K562 (cell line): Measurements from ENCODE around the gene PXN. TPM values are rescaled to one million over a fixed set of nuclear protein-coding genes. Genes with fewer than 3 reads are reported as not detected.
A peak's percentile ranks its signal among the peaks of the same experiment; 100 is the strongest.

Experiments used
- BCL6 ChIP-seq: fragments of 250-450 bp; sonication (Bioruptor Pico); IDR thresholded peaks from 2 replicates; pipeline ENCODE4 v1.4.0; 2020
- CBX5 ChIP-seq: IDR thresholded peaks from 2 replicates; pipeline ENCODE4 v1.6.1; 2014; ENCODE audit warnings: low read depth, borderline replicate concordance
- CREBBP ChIP-seq: IDR thresholded peaks from one replicate; pipeline ENCODE4 v1.6.1; 2012; ENCODE audit warnings: low read depth, mild to moderate bottlenecking, control low read depth, inconsistent platforms, low read length
- ELF2 ChIP-seq: fragments of 250-450 bp; sonication (Bioruptor Pico); IDR thresholded peaks from 2 replicates; pipeline ENCODE4 v1.5.0; 2021; ENCODE audit warnings: mild to moderate bottlenecking
- ESRRA ChIP-seq: fragments of 450-650 bp; IDR thresholded peaks from 2 replicates; pipeline ENCODE4 v1.6.1; 2014; ENCODE audit warnings: low read depth, mild to moderate bottlenecking, moderate library complexity, borderline replicate concordance
- HIVEP1 ChIP-seq: fragments of 250-450 bp; sonication (Bioruptor Pico); IDR thresholded peaks from 2 replicates; pipeline ENCODE4 v1.4.0; 2020; ENCODE audit warnings: mild to moderate bottlenecking
- HNRNPUL1 ChIP-seq: fragments of 200-400 bp; formaldehyde crosslinking; IDR thresholded peaks from 2 replicates; pipeline ENCODE4 v1.6.1; 2017; ENCODE audit warnings: low read length
- ILF3 ChIP-seq: fragments of 450-650 bp; IDR thresholded peaks from 2 replicates; pipeline ENCODE4 v1.6.1; 2018; ENCODE audit warnings: antibody characterized with exemption, mild to moderate bottlenecking, moderate library complexity, borderline replicate concordance
- JUNB ChIP-seq: fragments of 450-650 bp; formaldehyde crosslinking; conservative IDR thresholded peaks from 2 replicates; pipeline ENCODE4 v1.4.0; 2020; ENCODE audit warnings: mild to moderate bottlenecking
- NCOA2 ChIP-seq, 2 experiments: fragments of 450-650 bp; IDR thresholded peaks; 2 replicates each; pipeline ENCODE4 v1.6.1; 2018; ENCODE audit warnings: mild to moderate bottlenecking in 2 of 2, moderate library complexity in 1 of 2; ENCODE audit not compliant: partially characterized antibody in 2 of 2
- OTX1 ChIP-seq: fragments of 450-650 bp; formaldehyde crosslinking; IDR thresholded peaks from 2 replicates; pipeline ENCODE4 v1.4.0; 2022; ENCODE audit warnings: mild to moderate bottlenecking
- POLR2AphosphoS5 ChIP-seq: IDR thresholded peaks from 2 replicates; pipeline ENCODE4 v1.6.1; 2011; ENCODE audit warnings: mild to moderate bottlenecking, low read depth, low read length, moderate library complexity; ENCODE audit not compliant: control insufficient read depth, insufficient read depth
- SREBF2 ChIP-seq: sonication (generic); formaldehyde crosslinking; IDR thresholded peaks from 2 replicates; pipeline ENCODE4 v1.4.0; 2020; ENCODE audit warnings: mild to moderate bottlenecking, missing genetic modification reagents
- ZC3H4 ChIP-seq: sonication (generic); formaldehyde crosslinking; IDR thresholded peaks from 2 replicates; pipeline ENCODE4 v1.9.0; 2021; ENCODE audit warnings: missing genetic modification reagents, borderline replicate concordance
- ZNF121 ChIP-seq: sonication (generic); formaldehyde crosslinking; conservative IDR thresholded peaks from 2 replicates; pipeline ENCODE4 v1.8.0; 2022; ENCODE audit warnings: missing genetic modification reagents
- ZNF274 ChIP-seq: IDR thresholded peaks from 2 replicates; pipeline ENCODE4 v1.6.1; 2011; ENCODE audit warnings: low read depth, mild to moderate bottlenecking, low read length, moderate library complexity, borderline replicate concordance
- polyA plus RNA-seq, 8 experiments: library from polyadenylated mRNA; depleted of rRNA in 4 of 8; stranded (reverse) in 5 of 8; unstranded in 3 of 8; fragments of >200 nt; fragmentation: Nextera tagmentation in 2 of 8; fragmentation: Illumina TruSeq in 1 of 8; extraction: Ambion mirVana in 2 of 8; extraction: Trizol in 1 of 8; gene quantifications; 2 replicates each; pipeline versions ENCODE4 v1.2.1 to v1.2.3, GENCODE V29; 2011 to 2014; ENCODE audit warnings: inconsistent platforms in 1 of 8, missing spikeins in 1 of 8
- total RNA-seq, 7 experiments: library from RNA; depleted of rRNA in 6 of 7; stranded (reverse); fragments of >200 nt in 6 of 7; fragmentation: Illumina TruSeq in 2 of 7; extraction: Trizol in 2 of 7; gene quantifications; 2 replicates each; pipeline versions ENCODE4 v1.2.1 to v1.2.3, GENCODE V29; 2011 to 2021; ENCODE audit warnings: low replicate concordance in 1 of 7
- TF ChIP-seq, protein P1 (sequence below): fragments of 450-650 bp; formaldehyde crosslinking; IDR thresholded peaks from 2 replicates; pipeline ENCODE4 v1.4.0; 2020; ENCODE audit warnings: mild to moderate bottlenecking
- TF ChIP-seq, protein P2 (sequence below): fragments of 250-450 bp; sonication (Bioruptor Pico); IDR thresholded peaks from 2 replicates; pipeline ENCODE4 v1.8.0; 2021; ENCODE audit warnings: borderline replicate concordance, mild to moderate bottlenecking, moderate library complexity; ENCODE audit not compliant: poor library complexity, severe bottlenecking
- TF ChIP-seq, protein P3 (sequence below): fragments of 450-650 bp; conservative IDR thresholded peaks from 2 replicates; pipeline ENCODE4 v1.6.1; 2016; ENCODE audit warnings: missing genetic modification characterization, low read depth, mild to moderate bottlenecking, control low read depth, missing compliant biosample characterization
- TF ChIP-seq, protein P4 (sequence below): sonication (generic); formaldehyde crosslinking; IDR thresholded peaks from 2 replicates; pipeline ENCODE4 v1.9.0; 2022; ENCODE audit warnings: mild to moderate bottlenecking, missing genetic modification reagents
- TF ChIP-seq, protein P5 (sequence below), 3 experiments: fragments of 200-800 bp in 1 of 3; sonication (Bioruptor generic) in 1 of 3; sonication (generic) in 1 of 3; formaldehyde crosslinking in 1 of 3; IDR thresholded peaks; 2 replicates each; pipeline versions ENCODE4 v1.6.1 to v1.8.0; 2016 to 2022; ENCODE audit warnings: mild to moderate bottlenecking in 2 of 3, missing compliant biosample characterization in 2 of 3, missing genetic modification characterization in 2 of 3, missing genetic modification reagents in 1 of 3

The PXN gene
- total and polyA plus RNA-seq, 9 of the 15 experiments (the other 6 are each of a cell fraction or from before 2014, with no cell fraction given) = 4.0 to 74.1 (median 18.6) TPM

DNA sequence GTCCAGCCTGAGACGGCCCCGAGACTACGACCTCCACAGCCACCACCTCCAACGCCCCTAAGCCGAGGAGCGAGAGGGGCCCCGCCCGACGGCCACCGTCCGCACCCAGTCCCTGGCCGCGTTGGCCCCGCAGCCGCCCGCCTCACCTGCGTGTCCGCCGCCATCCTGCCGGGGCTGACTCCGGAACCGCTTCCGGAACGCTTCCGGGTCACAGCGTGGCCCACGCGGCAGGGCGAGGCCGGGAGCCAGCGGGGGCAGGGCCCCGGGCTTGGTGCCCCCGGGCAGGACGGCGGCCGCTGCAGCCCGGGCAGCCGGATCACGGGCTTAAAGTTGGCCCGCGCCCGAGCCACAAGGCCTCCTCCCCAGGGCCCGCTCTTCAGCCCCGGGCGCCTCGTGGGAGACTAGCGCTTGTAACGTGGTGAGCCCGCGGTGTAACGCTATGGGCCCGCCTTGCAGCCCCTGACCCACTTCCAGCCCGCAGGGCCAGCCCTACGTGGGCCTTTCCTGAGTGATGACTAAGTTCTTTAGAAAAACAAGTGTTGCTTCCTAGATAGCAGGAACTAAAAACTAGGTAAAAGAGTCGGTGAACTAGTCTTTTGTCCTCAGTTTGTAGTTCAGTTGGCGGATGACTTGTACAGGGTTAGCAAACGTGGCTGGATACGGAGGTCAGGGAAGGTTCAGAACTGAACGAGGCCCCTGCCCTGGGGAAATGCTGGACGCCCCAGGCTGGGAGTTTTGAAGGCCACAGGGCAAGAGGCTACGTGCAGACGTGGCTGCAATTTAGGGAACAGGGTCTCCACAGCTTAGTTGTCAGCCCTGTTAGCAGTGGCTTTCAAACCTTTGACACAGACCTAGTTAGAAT is 70.8 kb downstream of the PXN start, which contains the start of gene GCN1 (continued):
- no peak for TF ChIP-seq NCOA2 (IDR thresholded peaks at IDR 0.05; ENCODE audit: partially characterized antibody in 2 of 2)
- peak; percentile 75; the same call in 1 of the 2 replicates for TF ChIP-seq POLR2AphosphoS5
- TF ChIP-seq, protein P1, sequence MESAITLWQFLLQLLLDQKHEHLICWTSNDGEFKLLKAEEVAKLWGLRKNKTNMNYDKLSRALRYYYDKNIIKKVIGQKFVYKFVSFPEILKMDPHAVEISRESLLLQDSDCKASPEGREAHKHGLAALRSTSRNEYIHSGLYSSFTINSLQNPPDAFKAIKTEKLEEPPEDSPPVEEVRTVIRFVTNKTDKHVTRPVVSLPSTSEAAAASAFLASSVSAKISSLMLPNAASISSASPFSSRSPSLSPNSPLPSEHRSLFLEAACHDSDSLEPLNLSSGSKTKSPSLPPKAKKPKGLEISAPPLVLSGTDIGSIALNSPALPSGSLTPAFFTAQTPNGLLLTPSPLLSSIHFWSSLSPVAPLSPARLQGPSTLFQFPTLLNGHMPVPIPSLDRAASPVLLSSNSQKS (CRISPR knock-in tag) = no peak
- TF ChIP-seq BCL6 (CRISPR knock-in tag) = no peak
- peak; percentile 62; the same call in 1 of the 2 replicates for TF ChIP-seq ZC3H4 (CRISPR knock-in tag)
- TF ChIP-seq HNRNPUL1 = no peak
- TF ChIP-seq, protein P2, sequence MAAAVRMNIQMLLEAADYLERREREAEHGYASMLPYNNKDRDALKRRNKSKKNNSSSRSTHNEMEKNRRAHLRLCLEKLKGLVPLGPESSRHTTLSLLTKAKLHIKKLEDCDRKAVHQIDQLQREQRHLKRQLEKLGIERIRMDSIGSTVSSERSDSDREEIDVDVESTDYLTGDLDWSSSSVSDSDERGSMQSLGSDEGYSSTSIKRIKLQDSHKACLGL (CRISPR knock-in tag) = peak; percentile 79
- TF ChIP-seq, protein P3, sequence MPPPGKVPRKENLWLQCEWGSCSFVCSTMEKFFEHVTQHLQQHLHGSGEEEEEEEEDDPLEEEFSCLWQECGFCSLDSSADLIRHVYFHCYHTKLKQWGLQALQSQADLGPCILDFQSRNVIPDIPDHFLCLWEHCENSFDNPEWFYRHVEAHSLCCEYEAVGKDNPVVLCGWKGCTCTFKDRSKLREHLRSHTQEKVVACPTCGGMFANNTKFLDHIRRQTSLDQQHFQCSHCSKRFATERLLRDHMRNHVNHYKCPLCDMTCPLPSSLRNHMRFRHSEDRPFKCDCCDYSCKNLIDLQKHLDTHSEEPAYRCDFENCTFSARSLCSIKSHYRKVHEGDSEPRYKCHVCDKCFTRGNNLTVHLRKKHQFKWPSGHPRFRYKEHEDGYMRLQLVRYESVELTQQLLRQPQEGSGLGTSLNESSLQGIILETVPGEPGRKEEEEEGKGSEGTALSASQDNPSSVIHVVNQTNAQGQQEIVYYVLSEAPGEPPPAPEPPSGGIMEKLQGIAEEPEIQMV (tag) = no peak
- no peak for TF ChIP-seq HIVEP1 (CRISPR knock-in tag)
- TF ChIP-seq JUNB = no peak
- TF ChIP-seq, protein P4, sequence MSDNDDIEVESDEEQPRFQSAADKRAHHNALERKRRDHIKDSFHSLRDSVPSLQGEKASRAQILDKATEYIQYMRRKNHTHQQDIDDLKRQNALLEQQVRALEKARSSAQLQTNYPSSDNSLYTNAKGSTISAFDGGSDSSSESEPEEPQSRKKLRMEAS = peak; percentile 96
- TF ChIP-seq OTX1 (CRISPR knock-in tag) = peak; percentile 82; the same call in 1 of the 2 replicates
- TF ChIP-seq, protein P5, sequence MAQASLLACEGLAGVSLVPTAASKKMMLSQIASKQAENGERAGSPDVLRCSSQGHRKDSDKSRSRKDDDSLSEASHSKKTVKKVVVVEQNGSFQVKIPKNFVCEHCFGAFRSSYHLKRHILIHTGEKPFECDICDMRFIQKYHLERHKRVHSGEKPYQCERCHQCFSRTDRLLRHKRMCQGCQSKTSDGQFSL (CRISPR knock-in tag; IDR thresholded peaks at IDR 0.05) = 0 out of 2 replicates have a peak, but pooled peaks have one; percentile 42
- TF ChIP-seq, protein P5 (tag; IDR thresholded peaks at IDR 0.05) = peak in 1 of 2 experiments; percentile 53; a peak in 1 of 4 replicates
- TF ChIP-seq ILF3 = peak; percentile 84; the same call in 1 of the 2 replicates
- peak; percentile 79 for TF ChIP-seq ELF2 (CRISPR knock-in tag)
- no peak for TF ChIP-seq CBX5
- no peak for TF ChIP-seq ZNF274
- TF ChIP-seq ESRRA = peak; percentile 36; the same call in 1 of the 2 replicates
- no peak for TF ChIP-seq SREBF2
- TF ChIP-seq ZNF121 = peak; percentile 84
- no peak for TF ChIP-seq CREBBP
